CD4-positive, alpha-beta T cell (primary cell): ENCODE results near the gene CYBA. TPM values are rescaled to one million over a fixed set of nuclear protein-coding genes. Genes with fewer than 3 reads are reported as not detected.

Source experiments
- ATAC-seq: fragments of 200-7000 bp; cut with Tn5 transposase; one replicate; pipeline ENCODE4 v1.10.0; 2022; ENCODE audit warnings: mild to moderate bottlenecking; ENCODE audit not compliant: poor library complexity
- CTCF ChIA-PET: fragments of 350-600 bp; sonication (Branson Sonifier 250); formaldehyde crosslinking; loops from one replicate; lab custom pipeline; 2021; ENCODE audit warnings: antibody characterized with exemption, inconsistent platforms; lab: Charles Lee
- POLR2A ChIA-PET: fragments of 350-600 bp; sonication (Branson Sonifier 250); formaldehyde crosslinking; loops from one replicate; lab custom pipeline; 2021; ENCODE audit warnings: antibody characterized with exemption, inconsistent platforms; lab: Charles Lee
- DNase-seq, 14 experiments: peaks; one replicate each; pipeline ENCODE4 v3.0.0-alpha.2; 2013 to 2020; ENCODE audit warnings: mixed read lengths in 2 of 14
- H3K27ac ChIP-seq, 2 donors: one replicate each; pipeline versions ENCODE4 v1.5.1 to v1.7.0; 2013; ENCODE audit warnings: low read length in 2 of 2, low read depth in 1 of 2, mild to moderate bottlenecking in 1 of 2
- H3K27me3 ChIP-seq, 2 experiments: 1 replicate in 1 of 2; 2 replicates in 1 of 2; pipeline versions ENCODE4 v1.6.1 to v1.7.0; 2013; ENCODE audit warnings: low read length in 2 of 2, control low read depth in 1 of 2, mild to moderate bottlenecking in 1 of 2, moderate library complexity in 1 of 2; ENCODE audit not compliant: insufficient read depth in 2 of 2, control insufficient read depth in 1 of 2
- H3K36me3 ChIP-seq: one replicate; pipeline ENCODE4 v1.6.1; 2013; ENCODE audit warnings: low read length, control low read depth; ENCODE audit not compliant: insufficient read depth
- H3K4me1 ChIP-seq: one replicate; pipeline ENCODE4 v1.6.1; 2013; ENCODE audit warnings: low read length, control low read depth; ENCODE audit not compliant: insufficient read depth
- H3K4me3 ChIP-seq: one replicate; pipeline ENCODE4 v1.5.1; 2013; ENCODE audit warnings: mild to moderate bottlenecking, low read length, moderate library complexity
- H3K9me3 ChIP-seq, 2 experiments: 1 replicate in 1 of 2; 2 replicates in 1 of 2; pipeline versions ENCODE4 v1.6.1 to v1.7.0; 2013; ENCODE audit warnings: low read length in 2 of 2, mild to moderate bottlenecking in 2 of 2, control low read depth in 1 of 2, moderate library complexity in 1 of 2; ENCODE audit not compliant: control insufficient read depth in 1 of 2, insufficient read depth in 1 of 2
- H3K27ac Mint-ChIP-seq: one replicate; pipeline ENCODE4 v1.8.0; 2020; ENCODE audit warnings: mixed read lengths
- H3K27me3 Mint-ChIP-seq: one replicate; pipeline ENCODE4 v1.8.0; 2021; ENCODE audit warnings: mixed read lengths
- H3K36me3 Mint-ChIP-seq: one replicate; pipeline ENCODE4 v1.8.0; 2021; ENCODE audit warnings: low read depth, mixed read lengths
- H3K4me1 Mint-ChIP-seq: one replicate; pipeline ENCODE4 v1.8.0; 2021; ENCODE audit warnings: low read depth, mixed read lengths
- H3K4me3 Mint-ChIP-seq: one replicate; pipeline ENCODE4 v1.8.0; 2020; ENCODE audit warnings: mild to moderate bottlenecking, mixed read lengths
- H3K9me3 Mint-ChIP-seq: one replicate; pipeline ENCODE4 v1.8.0; 2020; ENCODE audit warnings: mixed read lengths
- CTCF ChIP-seq: fragments of 200-600 bp; IDR thresholded peaks from one replicate; pipeline ENCODE4 v1.8.0; 2022; ENCODE audit warnings: antibody characterized with exemption, mild to moderate bottlenecking
- intact Hi-C, 2 experiments: fragments of 100-400 bp; cut with DNase I in 1 of 2; cut with micrococcal nuclease in 1 of 2; formaldehyde crosslinking; loops; one replicate each; pipeline versions ENCODE4 v1.15.1 to v1.9.0; 2023 to 2025; cut with DNase I, micrococcal nuclease
- total RNA-seq, 174 experiments: library from RNA in 2 of 174; stranded (reverse) in 2 of 174; gene quantifications; one replicate each; pipeline ENCODE4 v1.2.3 and lab custom pipeline; 2021 to 2026

CYBA gene
- total RNA-seq, 2 experiments from 2014 or later, result 292 to 294 TPM

- Histone ChIP-seq H3K27ac (no peak overlapping the region), H3K4me1 (peaks cover 14% of the 10 kb centered on the region), H3K27me3 (no peaks in the 10 kb centered on the region), H3K4me3 (no peak overlapping the region), H3K36me3 (peaks cover 85% of the 10 kb centered on the region), H3K9me3 (no peaks in the 10 kb centered on the region)
- H3K36me3 Mint-ChIP-seq, result peaks cover 75% of the 10 kb centered on the region
- ATAC-seq (no peak), DNase-seq (no peak)
- peak overlapping the region; percentile 62 for H3K27ac Mint-ChIP-seq
- no peak overlapping the region for H3K4me3 Mint-ChIP-seq
- intact Hi-C loops, result no loop called here
- no peaks in the 10 kb centered on the region for H3K9me3 Mint-ChIP-seq
- no peak for TF ChIP-seq CTCF
- no peaks in the 10 kb centered on the region for H3K4me1 Mint-ChIP-seq
- ChIA-PET CTCF (no interaction called here), POLR2A (no interaction called here)
- no peaks in the 10 kb centered on the region for H3K27me3 Mint-ChIP-seq
Observed at GRCh38 chr16:88626646-88627045, 24.2 kb downstream of the CYBA start.

DNA sequence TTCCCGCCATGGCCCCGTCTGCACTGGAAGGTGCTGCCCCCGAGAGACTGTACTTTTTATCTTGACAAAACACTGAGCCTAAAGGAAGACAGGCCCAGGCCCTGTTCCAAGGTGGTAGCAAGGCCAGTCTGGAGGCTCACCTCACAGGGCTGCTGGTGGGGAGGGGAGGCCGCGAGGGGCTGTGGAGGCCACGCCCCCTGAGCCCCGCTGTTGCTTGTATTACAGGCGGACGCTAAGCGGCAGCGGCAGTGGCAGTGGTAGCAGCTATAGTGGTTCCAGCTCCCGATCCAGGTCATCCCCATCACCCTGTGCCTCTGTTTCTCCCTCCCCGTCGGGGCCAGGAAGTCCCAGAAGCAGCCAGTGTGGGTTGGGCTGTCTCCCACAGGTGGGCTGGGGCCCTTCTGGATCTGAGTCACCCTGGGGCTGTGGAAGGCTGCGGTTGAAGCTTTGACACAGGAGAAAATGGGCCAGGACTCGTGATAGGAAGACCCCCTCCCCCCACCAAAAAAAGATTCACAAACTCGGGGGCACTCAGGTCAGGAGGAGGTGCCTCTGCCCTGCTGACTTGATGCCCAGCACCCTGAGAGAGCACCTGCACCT lies 25.8 kb downstream of the CYBA start:
- H3K4me1 Mint-ChIP-seq, result peaks cover 6% of the 10 kb centered on the region
- peaks cover 74% of the 10 kb centered on the region for H3K36me3 ChIP-seq
- intact Hi-C loops, result no loop called here

DNA sequence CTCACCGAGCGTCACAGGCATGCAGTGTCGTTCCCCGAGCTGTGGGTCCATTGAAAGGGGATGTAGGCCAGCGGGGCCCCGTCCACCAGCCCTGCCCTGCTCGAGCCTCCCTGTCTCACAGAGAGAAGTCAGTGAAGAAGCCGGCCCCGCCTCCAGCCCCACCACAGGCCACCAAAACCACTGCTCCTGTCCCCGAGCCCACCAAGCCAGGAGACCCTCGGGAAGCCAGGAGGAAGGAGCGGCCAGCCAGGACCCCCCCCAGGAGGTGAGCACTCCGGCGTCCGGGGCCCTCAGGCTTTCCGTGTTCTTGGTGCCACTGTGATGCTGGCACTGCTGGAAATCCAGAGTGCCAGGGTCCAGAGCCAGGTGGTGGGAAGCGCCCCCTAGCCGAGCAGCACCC lies 26.4 kb downstream of the CYBA start:
- DNase-seq (no peak), ATAC-seq (no peak)
- H3K27me3 ChIP-seq, result no peaks in the 10 kb centered on the region
- CTCF ChIA-PET, result no interaction called here
- POLR2A ChIA-PET, result no interaction called here
- H3K9me3 ChIP-seq, result no peaks in the 10 kb centered on the region
- Mint-ChIP-seq H3K9me3 (no peaks in the 10 kb centered on the region), H3K4me3 (no peak overlapping the region), H3K36me3 (peaks cover 79% of the 10 kb centered on the region), H3K27ac (no peak overlapping the region), H3K4me1 (peaks cover 12% of the 10 kb centered on the region), H3K27me3 (no peaks in the 10 kb centered on the region)
- H3K27ac ChIP-seq, result no peak overlapping the region
- peaks cover 70% of the 10 kb centered on the region for H3K36me3 ChIP-seq
- H3K4me1 ChIP-seq, result peaks cover 35% of the 10 kb centered on the region
- no peak overlapping the region for H3K4me3 ChIP-seq
- intact Hi-C loops, result no loop called here
- no peak for TF ChIP-seq CTCF

More for the DNA sequence above, 25.8 kb downstream of the CYBA start:
- no peaks in the 10 kb centered on the region for H3K27me3 Mint-ChIP-seq
- H3K36me3 Mint-ChIP-seq, result peaks cover 77% of the 10 kb centered on the region
- no peaks in the 10 kb centered on the region for H3K9me3 Mint-ChIP-seq
- DNase-seq, result peak in 1 of 14 experiments; percentile 28
- ATAC-seq, result no peak
- CTCF ChIA-PET, result no interaction called here
- no peaks in the 10 kb centered on the region for H3K27me3 ChIP-seq
- no peaks in the 10 kb centered on the region for H3K9me3 ChIP-seq
- no peak overlapping the region for H3K27ac ChIP-seq
- H3K27ac Mint-ChIP-seq, result no peak overlapping the region
- POLR2A ChIA-PET, result no interaction called here
- H3K4me3 ChIP-seq, result no peak overlapping the region
- peaks cover 29% of the 10 kb centered on the region for H3K4me1 ChIP-seq
- H3K4me3 Mint-ChIP-seq, result no peak overlapping the region
- no peak for TF ChIP-seq CTCF
